H54 (cell line): ENCODE data around the gene PLA2G10.
"Not testable (repeated sequence)": the region's sequence is repeated elsewhere in the genome, so short reads cannot be mapped to it uniquely, and the experiment has no call there.

Source experiments
- DNase-seq: peaks from one replicate; pipeline ENCODE4 v3.0.0; 2011; ENCODE audit warnings: low spot score, mixed read lengths; ENCODE audit not compliant: insufficient read length
- FAIRE-seq: peaks from 3 replicates; lab custom pipeline; 2011; peaks lifted over from hg19 to GRCh38; lab: Jason Lieb, UNC
- POLR2A ChIP-seq: IDR thresholded peaks from 2 replicates; pipeline ENCODE4 v1.6.1; 2011; ENCODE audit warnings: low read depth, mild to moderate bottlenecking, low read length

Gene PLA2G10

GRCh38 chr16:14635395-14636165, 58.5 kb downstream of the PLA2G10 start:
- no peak for TF ChIP-seq POLR2A
- no peak for DNase-seq
- no peak for FAIRE-seq

GRCh38 chr16:14634389-14634725, 59.8 kb downstream of the PLA2G10 start:
- no peak for FAIRE-seq
- no peak for TF ChIP-seq POLR2A
- no peak for DNase-seq

DNA sequence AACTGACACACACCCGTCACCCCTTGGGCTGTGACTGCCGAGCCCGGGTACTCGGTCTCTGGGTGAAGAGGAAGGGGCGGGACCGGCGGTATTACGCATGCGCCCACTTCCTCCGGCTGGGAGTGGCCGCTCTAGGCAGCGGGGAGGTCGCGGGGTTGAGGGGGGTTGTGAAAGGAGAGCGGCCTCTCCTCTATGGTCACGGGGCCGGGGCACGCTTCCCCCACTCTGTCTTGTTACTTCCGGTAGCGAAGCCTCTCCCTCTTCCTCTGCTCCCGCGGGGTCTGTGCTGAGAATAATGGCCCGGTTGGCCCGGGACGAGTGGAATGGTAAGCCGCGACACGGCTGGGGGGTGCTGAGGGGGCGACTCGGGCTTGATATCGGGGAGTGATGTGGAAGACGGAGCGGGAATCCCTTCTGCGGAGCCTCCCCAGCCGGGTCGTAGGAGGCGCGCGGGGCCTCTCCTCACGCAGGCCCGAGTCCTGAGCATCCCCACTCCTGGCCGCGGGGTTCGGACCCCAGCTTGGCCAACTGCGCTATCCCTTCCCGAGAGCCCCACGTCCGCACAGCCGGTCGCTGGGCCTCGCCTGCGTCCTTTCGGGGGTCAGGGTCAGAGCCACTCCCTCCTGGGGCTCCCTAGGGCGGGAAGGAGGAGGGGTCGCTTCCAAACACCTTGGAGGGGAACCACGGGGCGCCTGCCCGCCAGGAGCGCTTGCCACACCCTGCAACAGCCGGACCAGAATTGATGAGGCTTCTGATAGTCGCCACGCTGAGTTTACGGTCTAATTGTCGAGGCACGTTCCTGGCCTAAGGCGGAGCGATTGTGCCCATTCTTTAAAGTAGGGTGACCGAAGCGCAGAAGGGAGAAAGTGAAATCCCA, 61.2 kb downstream of the PLA2G10 start, which contains the start of gene BFAR:
Gene BFAR (plus strand): TSS at position 259 of the 877 bp plus-strand sequence. CDS start 11,396 bp downstream, outside the sequence.
- DNase-seq (peak; percentile 94), FAIRE-seq (peak; percentile 69)
- TF ChIP-seq POLR2A, result peak; percentile 89

DNA sequence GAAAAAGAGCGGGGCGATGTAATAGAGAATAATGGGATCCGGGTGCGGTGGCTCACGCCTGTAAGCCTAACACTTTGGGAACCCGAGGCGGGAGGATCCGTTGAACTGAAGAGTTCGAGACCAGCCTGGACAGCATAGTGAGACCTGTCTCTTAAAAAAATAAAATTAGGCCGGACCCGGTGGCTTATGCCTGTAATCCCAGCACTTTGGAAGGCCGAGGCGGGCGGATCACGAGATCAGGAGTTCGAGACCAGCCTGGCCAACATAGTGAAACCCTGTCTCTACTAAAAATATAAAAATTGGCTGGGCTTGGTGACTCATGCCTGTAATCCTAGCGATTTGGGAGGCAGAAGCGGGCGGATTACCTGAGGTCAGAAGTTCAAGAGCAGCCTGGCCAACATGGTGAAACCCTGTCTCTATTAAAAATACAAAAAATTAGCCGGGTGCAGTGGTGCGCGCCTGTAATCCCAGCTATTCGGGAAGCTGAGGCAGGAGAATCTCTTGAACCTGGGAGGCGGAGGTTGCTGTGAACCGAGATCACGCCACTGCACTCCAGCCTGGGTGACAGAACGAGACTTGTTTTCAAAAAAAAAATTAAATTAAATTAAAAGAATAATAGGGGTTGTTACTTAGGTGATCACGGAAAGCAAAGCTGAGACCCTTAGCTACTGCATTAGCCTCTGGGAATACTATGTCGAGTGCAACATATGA, 63.3 kb downstream of the PLA2G10 start:
- FAIRE-seq, DNase-seq: not testable (repeated sequence)

DNA sequence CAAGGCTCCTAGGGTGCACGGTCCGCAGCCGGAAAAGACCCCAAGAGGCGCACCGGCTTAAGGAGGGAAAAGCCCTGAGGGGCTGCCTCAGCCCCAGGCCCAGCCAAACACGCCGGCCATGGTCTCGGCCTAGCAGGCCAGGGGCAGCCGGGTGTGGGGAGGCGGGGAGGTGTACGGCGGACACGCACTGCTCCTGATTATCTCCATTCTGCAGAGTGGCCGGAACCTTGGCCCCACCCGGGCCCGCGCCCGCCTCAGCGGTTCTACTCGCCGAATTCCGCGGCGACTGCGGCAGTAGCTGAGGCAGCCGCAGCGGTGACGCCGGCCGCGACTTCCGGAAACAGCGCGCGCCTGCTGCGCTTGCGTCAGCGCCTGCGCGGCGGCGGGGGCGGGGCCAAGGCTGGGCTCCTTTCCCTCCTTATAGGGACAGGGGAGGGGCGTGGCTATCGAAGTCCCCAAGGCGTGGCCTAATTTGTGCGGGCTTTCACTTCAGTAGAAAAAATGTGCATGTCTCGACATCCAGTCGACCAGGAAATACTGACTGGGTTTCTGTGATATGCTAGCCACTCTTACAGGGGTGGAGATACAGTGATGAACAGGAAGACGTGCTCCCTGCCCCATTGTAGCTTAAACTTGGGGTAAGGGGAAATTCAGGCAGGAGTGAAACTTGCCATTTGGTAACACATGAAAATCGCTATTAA, 64.0 kb downstream of the PLA2G10 start, which contains the start of gene PARN:
Gene PARN (minus strand): TSS at position 342 of the 701 bp plus-strand sequence. CDS start 135 bp downstream, at position 207.
- peak; percentile 89 for DNase-seq
- TF ChIP-seq POLR2A, result peak; percentile 87
- FAIRE-seq, result peak; percentile 86

GRCh38 chr16:14629612-14629918, 64.5 kb downstream of the PLA2G10 start:
- no peak for TF ChIP-seq POLR2A
- DNase-seq (no peak), FAIRE-seq (no peak)

DNA sequence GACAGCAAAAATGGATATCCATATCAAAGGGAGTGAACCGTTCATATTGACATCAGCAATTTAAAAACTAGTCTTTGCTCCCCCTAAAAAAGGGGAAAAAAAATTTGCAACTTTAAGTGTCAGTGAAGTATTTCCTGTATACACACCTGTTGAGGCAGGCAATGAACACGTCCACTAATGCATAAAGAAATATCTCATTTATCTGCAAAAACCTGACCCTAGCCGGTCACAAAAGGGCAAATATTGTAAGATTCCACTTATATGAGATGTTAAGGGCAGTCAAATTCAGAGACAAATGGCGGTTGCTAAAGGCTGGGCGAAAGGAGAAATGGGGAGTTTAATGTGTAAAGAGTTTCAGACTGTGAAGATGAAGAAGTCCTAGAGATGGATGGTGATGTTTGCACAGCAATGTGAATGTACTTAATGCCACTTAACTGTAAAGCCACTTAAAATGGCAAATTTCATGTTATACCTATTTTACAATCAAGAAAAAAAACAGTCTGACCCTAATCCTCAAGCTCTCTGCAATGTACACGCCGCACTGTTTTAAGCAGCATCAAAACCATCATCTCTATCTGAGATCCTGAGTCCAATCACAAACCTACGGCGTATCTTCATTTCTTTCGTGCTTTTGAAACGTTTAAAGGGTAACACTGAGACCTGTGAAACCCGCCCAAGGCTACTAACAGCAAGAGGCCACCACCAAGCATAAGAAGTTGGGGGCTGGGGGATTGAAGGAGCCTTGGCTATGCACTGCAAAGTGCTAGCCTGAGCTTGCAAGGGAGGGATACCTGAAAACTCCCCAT, 65.1 kb downstream of the PLA2G10 start:
- DNase-seq (no peak), FAIRE-seq (no peak)
- TF ChIP-seq POLR2A, result no peak

DNA sequence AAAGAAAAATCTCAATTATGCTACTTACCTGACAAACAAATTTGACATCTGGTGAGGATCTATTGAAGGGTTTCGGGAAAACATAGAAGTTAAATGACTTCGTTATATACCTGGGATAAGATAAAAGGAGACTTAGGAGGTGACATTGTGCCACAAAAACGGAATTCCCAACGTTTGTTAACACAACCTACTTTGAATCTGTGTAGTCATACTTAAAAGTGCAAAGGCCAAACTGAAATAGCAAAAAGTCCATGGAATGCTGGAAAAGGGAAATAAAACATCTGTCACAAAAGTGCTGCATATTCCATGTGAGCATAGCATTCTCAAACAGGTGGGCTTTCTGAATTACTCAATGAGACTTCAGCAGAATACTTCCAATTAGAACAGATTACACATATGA, 67.0 kb downstream of the PLA2G10 start:
- FAIRE-seq (no peak), DNase-seq (no peak)
- no peak for TF ChIP-seq POLR2A
